ENCODE data around the gene PDLIM7. TPM values are rescaled to one million over a fixed set of nuclear protein-coding genes. Genes with fewer than 3 reads are reported as not detected.

The PDLIM7 gene
- total and polyA plus RNA-seq, 2 of the 4 experiments (the other 2 are of a cell fraction), result 70.4 to 534 TPM

DNA sequence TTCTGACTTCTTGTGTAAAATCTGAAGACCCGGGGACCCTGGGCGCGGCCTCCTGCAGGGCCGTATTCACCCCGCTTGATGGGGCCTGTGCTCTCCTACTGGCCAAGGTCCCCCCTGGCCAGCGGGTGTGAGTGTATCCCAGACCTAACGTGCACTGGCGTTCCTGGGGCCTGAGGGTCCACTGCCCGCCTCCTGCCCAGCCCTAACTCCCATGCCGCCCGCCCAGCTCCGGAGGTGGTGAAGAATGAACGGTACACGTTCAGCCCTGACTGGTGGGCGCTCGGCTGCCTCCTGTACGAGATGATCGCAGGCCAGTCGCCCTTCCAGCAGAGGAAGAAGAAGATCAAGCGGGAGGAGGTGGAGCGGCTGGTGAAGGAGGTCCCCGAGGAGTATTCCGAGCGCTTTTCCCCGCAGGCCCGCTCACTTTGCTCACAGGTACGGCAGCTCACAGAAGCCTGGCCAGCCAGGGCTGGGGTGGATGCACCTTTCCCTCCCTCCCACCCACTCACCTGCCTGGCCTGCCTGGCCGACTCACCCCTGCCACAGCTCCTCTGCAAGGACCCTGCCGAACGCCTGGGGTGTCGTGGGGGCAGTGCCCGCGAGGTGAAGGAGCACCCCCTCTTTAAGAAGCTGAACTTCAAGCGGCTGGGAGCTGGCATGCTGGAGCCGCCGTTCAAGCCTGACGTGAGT lies 61.4 kb downstream of the PDLIM7 start:
- H3K27me3 ChIP-seq (ENCODE audit: control insufficient read depth, insufficient read depth, low read length), result no peaks in the 10 kb centered on the region
- no peak overlapping the region for H4K8ac ChIP-seq (ENCODE audit: low read depth in 2 of 2, low read length in 2 of 2)
- H3K14ac ChIP-seq (replicated peaks; ENCODE audit: low read depth, low read length), result no peak overlapping the region
- 98% methylated on average over 17 of the region's 37 CpGs; no CpG with 5 or more reads in 1 of the 2 experiments for WGBS, 2 experiments (ENCODE audit: extremely low coverage in 2 of 2, insufficient read length in 1 of 2)
- DNase-seq, result no peak
- H3K4me2 ChIP-seq (ENCODE audit: low read depth, low read length), result no peak overlapping the region
- no peak overlapping the region for H2AK9ac ChIP-seq (replicated peaks; ENCODE audit: low read depth, low read length, poor library complexity)
- no peak overlapping the region for H4K5ac ChIP-seq (ENCODE audit: low read depth, low read length)
- POLR2A ChIA-PET (ENCODE audit: unreplicated experiment), result interaction anchor here (0.6 kb wide), 1 partner anchor 10 kb away, joined by 7 read pairs; the partner anchor contains the start of gene GRK6
- H2BK120ac ChIP-seq (ENCODE audit: low read depth, low read length), result no peak overlapping the region
- no peak overlapping the region for H2BK20ac ChIP-seq (ENCODE audit: low read depth, low read length)
- H2BK5ac ChIP-seq (ENCODE audit: low read depth, low read length, poor library complexity, severe bottlenecking), result no peak overlapping the region
- H3K36me3 ChIP-seq (ENCODE audit: control insufficient read depth, insufficient read depth, low read length), result peaks cover 56% of the 10 kb centered on the region
- H3K79me1 ChIP-seq (ENCODE audit: low read depth in 1 of 2, low read length in 2 of 2), result 0 out of 4 replicates have a peak, but pooled peaks cover 0 to 3% of the 10 kb centered on the region in 2 experiments
- no peak for TF ChIP-seq POLR2A (IDR thresholded peaks at IDR 0.05; ENCODE audit: low read depth, low read length)
- no peak for TF ChIP-seq RCOR1 (IDR thresholded peaks at IDR 0.05; ENCODE audit: insufficient replicate concordance, low read length)
- TF ChIP-seq FOS (IDR thresholded peaks at IDR 0.05; ENCODE audit: low read depth, low read length), result no peak
- no peak for TF ChIP-seq RAD21 (IDR thresholded peaks at IDR 0.05; ENCODE audit: low read length)
- TF ChIP-seq CEBPB (IDR thresholded peaks at IDR 0.05; ENCODE audit: low read depth, low read length), result no peak
- TF ChIP-seq, protein P1, sequence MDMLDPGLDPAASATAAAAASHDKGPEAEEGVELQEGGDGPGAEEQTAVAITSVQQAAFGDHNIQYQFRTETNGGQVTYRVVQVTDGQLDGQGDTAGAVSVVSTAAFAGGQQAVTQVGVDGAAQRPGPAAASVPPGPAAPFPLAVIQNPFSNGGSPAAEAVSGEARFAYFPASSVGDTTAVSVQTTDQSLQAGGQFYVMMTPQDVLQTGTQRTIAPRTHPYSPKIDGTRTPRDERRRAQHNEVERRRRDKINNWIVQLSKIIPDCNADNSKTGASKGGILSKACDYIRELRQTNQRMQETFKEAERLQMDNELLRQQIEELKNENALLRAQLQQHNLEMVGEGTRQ (IDR thresholded peaks at IDR 0.05; ENCODE audit: low read depth, low read length), result no peak
- TF ChIP-seq ELK1 (IDR thresholded peaks at IDR 0.05; ENCODE audit: borderline replicate concordance, low read depth, low read length), result no peak
- TF ChIP-seq MAFK (IDR thresholded peaks at IDR 0.05; ENCODE audit: low read depth, low read length), result no peak
- no peak for TF ChIP-seq NFE2L2 (IDR thresholded peaks at IDR 0.05; ENCODE audit: low read depth, low read length)
- CTCF ChIA-PET, result interaction anchor here (0.7 kb wide), 1 partner anchor 32 kb away, joined by 3 read pairs; no protein-coding TSS in a partner anchor
- no peak overlapping the region for H3K23ac ChIP-seq (ENCODE audit: low read depth, low read length)
- no peak overlapping the region for H3K9ac ChIP-seq (ENCODE audit: low read depth, low read length)
- H3K4me1 ChIP-seq (ENCODE audit: control insufficient read depth, insufficient read depth, low read length), result no peaks in the 10 kb centered on the region
- H3K4ac ChIP-seq (ENCODE audit: low read depth, low read length), result no peak overlapping the region
- no peak overlapping the region for H2AK5ac ChIP-seq (ENCODE audit: low read depth, low read length)
- dilution Hi-C loops (cut with HindIII; ENCODE audit: low sequenced_read_pairs, unreplicated experiment) (no loop called here), in situ Hi-C loops (cut with MboI; ENCODE audit: low sequenced_read_pairs) (no loop called here), intact Hi-C loops (cut with micrococcal nuclease) (no loop called here)
- no peak overlapping the region for H3K18ac ChIP-seq (ENCODE audit: low read depth, low read length)
- no peak overlapping the region for H2AFZ ChIP-seq (replicated peaks; ENCODE audit: low read length, poor library complexity)
- H2BK15ac ChIP-seq (ENCODE audit: low read depth, low read length), result no peak overlapping the region
- no peaks in the 10 kb centered on the region for H3K9me3 ChIP-seq (ENCODE audit: control insufficient read depth, insufficient read depth, low read length)
- peaks cover 6% of the 10 kb centered on the region; the same call in 1 of the 2 replicates for H3K9me1 ChIP-seq (ENCODE audit: insufficient read depth, low read length)
- H3K4me3 ChIP-seq (ENCODE audit: insufficient read depth, low read depth, low read length), result no peak overlapping the region
- no peak overlapping the region for H3K27ac ChIP-seq (ENCODE audit: insufficient read depth, low read length)
- no peak overlapping the region for H4K91ac ChIP-seq (ENCODE audit: insufficient read depth, low read depth, low read length)
- no peak overlapping the region for H3K56ac ChIP-seq (ENCODE audit: extremely low read depth, insufficient read depth, low read length)
- peaks cover 2% of the 10 kb centered on the region; the same call in 1 of the 2 replicates for H4K20me1 ChIP-seq (ENCODE audit: insufficient read depth, low read length)
- ATAC-seq (ENCODE audit: low read depth), result no peak
- no TSS peak for BruUV-seq (replicated peaks)

Data from IMR-90 (cell line).